Activated naive CD8-positive, alpha-beta T cell (primary cell): ENCODE data around the gene CELF2.
"Not testable (repeated sequence)": the region's sequence is repeated elsewhere in the genome, so short reads cannot be mapped to it uniquely, and the experiment has no call there.

Source experiments
- H3K27ac Mint-ChIP-seq: one replicate; pipeline ENCODE4 v1.8.0; 2021; ENCODE audit warnings: mixed read lengths
- H3K27me3 Mint-ChIP-seq: one replicate; pipeline ENCODE4 v1.8.0; 2021; ENCODE audit warnings: mixed read lengths
- H3K36me3 Mint-ChIP-seq: one replicate; pipeline ENCODE4 v1.8.0; 2021; ENCODE audit warnings: mixed read lengths
- H3K4me1 Mint-ChIP-seq: one replicate; pipeline ENCODE4 v1.8.0; 2021; ENCODE audit warnings: low read depth, mixed read lengths
- H3K4me3 Mint-ChIP-seq: one replicate; pipeline ENCODE4 v1.8.0; 2021; ENCODE audit warnings: mild to moderate bottlenecking, mixed read lengths
- H3K9me3 Mint-ChIP-seq: one replicate; pipeline ENCODE4 v1.8.0; 2021; ENCODE audit warnings: low read depth, mixed read lengths

The CELF2 gene

DNA sequence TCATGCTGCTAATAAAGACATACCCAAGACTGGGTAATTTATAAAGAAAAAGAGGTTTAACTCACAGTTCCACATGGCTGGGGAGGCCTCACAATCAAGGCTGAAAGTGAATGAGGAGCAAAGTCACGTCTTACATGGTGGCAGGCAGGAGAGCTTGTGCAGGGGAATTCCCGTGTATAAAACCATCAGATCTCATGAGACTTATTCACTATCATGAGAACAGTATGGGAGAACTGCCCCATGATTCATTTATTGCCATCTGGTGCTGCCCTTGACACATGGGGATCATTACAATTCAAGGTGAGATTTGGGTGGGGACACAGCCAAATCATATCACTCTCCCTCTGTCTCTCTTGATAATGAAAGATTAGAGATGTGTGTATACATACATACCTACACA lies 106.2 kb downstream of the CELF2 start:
- not testable (repeated sequence) for H3K9me3 Mint-ChIP-seq, H3K36me3 Mint-ChIP-seq, H3K27me3 Mint-ChIP-seq, H3K4me3 Mint-ChIP-seq
- H3K27ac Mint-ChIP-seq: peak overlapping the region; percentile 43
- peaks cover 19% of the 10 kb centered on the region for H3K4me1 Mint-ChIP-seq

DNA sequence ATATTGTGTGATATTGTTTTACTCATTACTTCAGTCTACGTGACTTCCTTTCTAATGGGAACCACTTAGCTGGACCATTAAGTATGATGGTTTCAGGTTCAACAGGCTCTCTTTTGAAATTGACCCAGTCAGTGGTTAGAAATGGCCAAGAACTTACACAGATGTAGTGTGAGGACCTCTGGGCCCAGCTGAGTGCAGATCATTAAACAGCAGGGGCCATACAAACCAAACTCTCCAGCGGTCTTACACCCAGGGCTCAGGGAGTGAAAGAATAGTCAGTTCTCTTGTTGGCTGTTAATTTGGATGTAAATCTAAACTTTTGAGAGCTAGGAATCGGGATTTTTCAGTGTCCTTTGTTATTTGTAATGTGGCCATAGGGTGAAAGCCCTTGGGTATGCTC lies 107.3 kb downstream of the CELF2 start:
- Mint-ChIP-seq H3K4me1 (peaks cover 21% of the 10 kb centered on the region), H3K36me3 (peaks cover 3% of the 10 kb centered on the region), H3K9me3 (peaks cover 6% of the 10 kb centered on the region), H3K27me3 (no peaks in the 10 kb centered on the region), H3K4me3 (no peak overlapping the region), H3K27ac (no peak overlapping the region)

- H3K4me1 Mint-ChIP-seq: peaks cover 23% of the 10 kb centered on the region
- H3K36me3 Mint-ChIP-seq, H3K9me3 Mint-ChIP-seq, H3K4me3 Mint-ChIP-seq, H3K27me3 Mint-ChIP-seq, H3K27ac Mint-ChIP-seq: not testable (repeated sequence)
These were observed 109.3 kb downstream of the CELF2 start for GRCh38 chr10:11127017-11127416.

- Mint-ChIP-seq H3K9me3 (no peaks in the 10 kb centered on the region), H3K36me3 (no peaks in the 10 kb centered on the region), H3K4me1 (peaks cover 9% of the 10 kb centered on the region), H3K27ac (no peak overlapping the region), H3K4me3 (no peak overlapping the region), H3K27me3 (no peaks in the 10 kb centered on the region)
These were observed 113.5 kb downstream of the CELF2 start for GRCh38 chr10:11131112-11131639.

- H3K27ac Mint-ChIP-seq: no peak overlapping the region
- no peak overlapping the region for H3K4me3 Mint-ChIP-seq
- H3K27me3 Mint-ChIP-seq: no peaks in the 10 kb centered on the region
- no peaks in the 10 kb centered on the region for H3K36me3 Mint-ChIP-seq
- no peaks in the 10 kb centered on the region for H3K9me3 Mint-ChIP-seq
- H3K4me1 Mint-ChIP-seq: peaks cover 19% of the 10 kb centered on the region
These were observed 116.7 kb downstream of the CELF2 start for GRCh38 chr10:11134411-11134810.

GRCh38 chr10:11135709-11136108 lies 118.0 kb downstream of the CELF2 start:
- Mint-ChIP-seq H3K9me3 (no peaks in the 10 kb centered on the region), H3K36me3 (no peaks in the 10 kb centered on the region), H3K27ac (no peak overlapping the region), H3K4me1 (peaks cover 22% of the 10 kb centered on the region), H3K4me3 (no peak overlapping the region), H3K27me3 (no peaks in the 10 kb centered on the region)

DNA sequence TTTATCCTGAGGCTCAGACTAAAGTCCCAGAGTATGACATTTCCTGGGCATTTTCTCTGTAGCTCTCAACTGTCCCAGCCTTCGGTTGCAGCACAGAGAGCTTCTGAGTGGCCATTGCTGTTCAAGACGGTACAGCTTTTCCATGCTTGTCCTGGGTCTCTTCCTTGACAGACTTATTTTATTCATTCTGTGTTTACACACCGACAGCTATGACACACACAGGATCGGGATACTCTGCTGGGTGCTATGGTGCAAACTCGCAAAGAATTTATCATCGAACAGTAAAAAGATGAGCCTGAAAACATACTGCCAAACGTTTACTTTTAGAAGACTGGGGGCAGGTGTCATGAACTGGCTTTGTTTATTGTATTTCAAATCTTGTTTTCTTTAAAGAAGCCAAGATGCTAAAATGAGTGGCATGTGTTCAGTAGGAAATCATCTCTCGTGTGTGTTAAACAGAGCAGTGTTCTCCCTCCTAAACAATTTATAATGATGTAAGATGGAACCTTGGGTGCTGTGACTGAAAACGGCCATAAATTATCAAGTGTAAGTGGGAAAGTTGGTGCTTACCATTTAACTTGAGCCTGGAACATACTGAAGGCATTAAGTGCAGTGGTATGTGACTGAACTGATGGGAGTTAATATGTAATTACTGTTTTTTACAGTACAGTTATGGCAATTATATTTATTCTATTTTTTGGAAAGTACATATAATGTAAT lies 120.8 kb downstream of the CELF2 start:
- H3K4me1 Mint-ChIP-seq: peaks cover 44% of the 10 kb centered on the region
- no peaks in the 10 kb centered on the region for H3K9me3 Mint-ChIP-seq
- H3K36me3 Mint-ChIP-seq: no peaks in the 10 kb centered on the region
- H3K27ac Mint-ChIP-seq: no peak overlapping the region
- no peaks in the 10 kb centered on the region for H3K27me3 Mint-ChIP-seq
- no peak overlapping the region for H3K4me3 Mint-ChIP-seq

- peak overlapping the region; percentile 92 for H3K27ac Mint-ChIP-seq
- H3K9me3 Mint-ChIP-seq: no peaks in the 10 kb centered on the region
- H3K27me3 Mint-ChIP-seq: no peaks in the 10 kb centered on the region
- peak overlapping the region; percentile 58 for H3K4me3 Mint-ChIP-seq
- peaks cover 68% of the 10 kb centered on the region for H3K4me1 Mint-ChIP-seq
- no peaks in the 10 kb centered on the region for H3K36me3 Mint-ChIP-seq
These were observed 123.3 kb downstream of the CELF2 start for GRCh38 chr10:11140963-11141362.

GRCh38 chr10:11141571-11142091 lies 124.0 kb downstream of the CELF2 start:
- Mint-ChIP-seq H3K9me3 (no peaks in the 10 kb centered on the region), H3K4me3 (peak overlapping the region; percentile 58), H3K27ac (peak overlapping the region; percentile 92), H3K4me1 (peaks cover 75% of the 10 kb centered on the region), H3K27me3 (no peaks in the 10 kb centered on the region), H3K36me3 (no peaks in the 10 kb centered on the region)

DNA sequence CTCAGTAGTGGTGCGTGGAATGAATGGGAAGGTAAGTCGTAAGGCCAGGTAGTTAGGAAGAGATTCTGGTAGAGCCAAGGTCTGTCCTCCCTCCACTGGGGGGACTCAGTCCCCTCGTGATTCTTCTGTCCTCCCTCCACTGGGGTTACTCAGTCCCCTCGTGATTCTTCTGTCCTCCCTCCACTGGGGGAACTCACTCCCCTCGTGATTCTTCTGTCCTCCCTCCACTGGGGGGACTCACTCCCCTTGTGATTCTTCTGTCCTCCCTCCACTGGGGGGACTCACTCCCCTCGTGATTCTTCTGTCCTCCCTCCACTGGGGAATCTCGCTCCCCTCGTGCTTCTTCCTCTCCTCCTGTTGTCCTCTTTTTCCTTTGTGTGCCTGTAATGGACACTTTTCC lies 125.1 kb downstream of the CELF2 start:
- Mint-ChIP-seq H3K4me1 (peaks cover 83% of the 10 kb centered on the region), H3K4me3 (peak overlapping the region; percentile 8), H3K9me3 (no peaks in the 10 kb centered on the region), H3K36me3 (no peaks in the 10 kb centered on the region), H3K27ac (peak overlapping the region; percentile 52), H3K27me3 (no peaks in the 10 kb centered on the region)

- peak overlapping the region; percentile 52 for H3K27ac Mint-ChIP-seq
- H3K27me3 Mint-ChIP-seq: no peaks in the 10 kb centered on the region
- H3K4me1 Mint-ChIP-seq: peaks cover 87% of the 10 kb centered on the region
- H3K4me3 Mint-ChIP-seq: no peak overlapping the region
- H3K36me3 Mint-ChIP-seq: no peaks in the 10 kb centered on the region
- H3K9me3 Mint-ChIP-seq: no peaks in the 10 kb centered on the region
These were observed 125.6 kb downstream of the CELF2 start for GRCh38 chr10:11143242-11143641.

DNA sequence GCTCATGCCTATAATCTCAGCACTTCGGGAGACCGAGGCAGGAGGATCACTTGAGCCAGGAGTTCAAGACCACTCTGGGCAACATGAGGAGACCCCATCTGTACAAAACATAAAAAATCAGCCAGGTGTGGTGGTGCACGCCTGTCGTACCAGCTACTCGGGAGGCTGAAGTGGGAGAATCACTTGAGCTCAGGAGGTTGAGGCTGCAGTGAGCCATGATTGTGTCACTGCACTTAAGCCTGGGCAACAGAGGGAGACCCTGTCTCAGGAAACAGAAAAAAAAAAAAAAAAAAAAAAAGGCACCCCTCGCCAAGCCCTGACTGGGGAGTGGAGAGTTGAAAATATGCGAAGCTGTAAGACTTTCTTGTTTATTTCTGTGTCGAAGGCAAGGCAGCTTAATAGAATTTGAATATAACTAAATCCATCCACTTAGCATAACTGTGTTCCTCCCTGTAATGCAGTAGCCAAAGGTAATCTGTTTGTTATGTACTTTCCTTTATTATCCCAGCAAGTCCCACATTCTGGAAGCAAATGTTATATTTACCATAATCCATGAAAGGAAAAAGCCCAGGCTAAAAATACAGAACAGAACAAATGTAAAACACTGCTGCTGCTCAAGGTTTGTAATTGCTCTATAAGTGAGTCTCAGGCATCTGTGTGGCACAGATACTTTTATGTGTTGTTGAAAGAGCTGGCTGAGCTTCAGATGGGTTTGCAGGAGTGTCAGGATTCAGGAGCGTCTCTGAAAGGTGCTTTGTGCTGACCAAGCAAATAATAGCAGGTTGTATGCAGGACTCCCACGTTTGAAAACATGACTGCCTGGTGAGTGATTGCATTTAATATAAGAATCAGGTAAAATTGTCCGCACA lies 127.2 kb downstream of the CELF2 start:
- Mint-ChIP-seq H3K27ac (peak overlapping the region; percentile 98), H3K27me3 (no peaks in the 10 kb centered on the region), H3K9me3 (no peaks in the 10 kb centered on the region), H3K36me3 (no peaks in the 10 kb centered on the region), H3K4me1 (peaks cover 93% of the 10 kb centered on the region), H3K4me3 (peak overlapping the region; percentile 84)

DNA sequence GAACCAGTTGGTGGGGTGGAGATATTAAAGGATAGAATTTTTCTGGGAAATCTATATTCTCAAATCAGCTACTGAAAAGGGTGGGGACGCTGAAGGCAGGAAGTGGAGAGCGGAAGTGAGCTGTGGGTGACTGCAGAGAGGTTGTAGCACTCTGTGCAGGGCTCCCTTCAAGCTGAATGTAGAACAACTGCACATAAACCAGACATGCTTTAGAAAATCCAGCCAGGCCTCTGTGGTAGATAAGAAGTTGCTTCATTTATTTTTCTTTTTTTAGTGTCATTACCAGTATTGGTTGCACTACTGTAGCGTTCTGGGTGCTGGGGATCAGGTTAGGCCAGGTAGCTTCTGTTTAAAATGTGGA lies 127.8 kb downstream of the CELF2 start:
- Mint-ChIP-seq H3K36me3 (no peaks in the 10 kb centered on the region), H3K27ac (peak overlapping the region; percentile 98), H3K4me1 (peaks cover 94% of the 10 kb centered on the region), H3K27me3 (no peaks in the 10 kb centered on the region), H3K9me3 (no peaks in the 10 kb centered on the region), H3K4me3 (peak overlapping the region; percentile 84)

DNA sequence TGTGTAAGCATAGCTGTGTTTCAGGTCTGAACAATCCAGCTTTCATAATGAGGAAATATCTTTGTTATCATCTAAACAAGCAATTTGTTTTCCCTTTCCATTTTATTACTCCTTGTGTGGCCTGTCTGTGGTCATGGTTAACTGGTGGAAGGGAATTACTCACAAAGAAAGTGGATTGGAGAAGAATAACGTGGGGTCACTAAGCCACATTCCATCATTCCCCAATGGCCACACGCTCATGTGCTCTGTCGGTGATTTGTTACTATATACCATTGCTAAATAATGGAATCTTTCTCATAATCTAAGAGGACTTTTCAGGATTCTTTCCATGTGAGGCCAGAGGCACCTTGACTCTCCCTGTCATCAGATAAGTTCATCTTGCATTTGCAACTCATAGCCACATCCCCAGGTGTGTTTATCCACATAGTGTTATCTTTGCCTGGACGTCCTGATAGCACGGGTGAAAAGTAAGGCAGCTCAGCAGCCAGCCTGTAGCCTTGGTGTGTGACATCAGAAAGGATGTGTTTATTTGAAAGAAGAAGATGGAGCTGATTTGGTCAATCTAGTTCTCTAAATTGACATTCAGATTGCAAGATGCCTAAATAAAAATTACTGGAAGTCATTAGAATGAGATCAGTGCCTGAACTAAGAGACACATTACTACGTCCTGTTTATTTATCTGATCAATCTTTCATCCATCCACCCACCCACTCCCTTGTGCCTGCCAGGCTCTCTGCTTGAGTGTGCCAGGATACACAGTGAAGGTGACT lies 128.9 kb downstream of the CELF2 start:
- no peaks in the 10 kb centered on the region for H3K27me3 Mint-ChIP-seq
- peak overlapping the region; percentile 98 for H3K27ac Mint-ChIP-seq
- peaks cover 96% of the 10 kb centered on the region for H3K4me1 Mint-ChIP-seq
- no peaks in the 10 kb centered on the region for H3K9me3 Mint-ChIP-seq
- H3K4me3 Mint-ChIP-seq: peak overlapping the region; percentile 84
- H3K36me3 Mint-ChIP-seq: no peaks in the 10 kb centered on the region
